Right renal pelvis (tissue), 4 donors: Measurements from ENCODE around the gene GPR75. TPM values are rescaled to one million over a fixed set of nuclear protein-coding genes. Genes with fewer than 3 reads are reported as not detected.

ENCODE experiments used
- DNase-seq, 4 donors: peaks; one replicate each; pipeline ENCODE4 v3.0.0-alpha.2; 2013; ENCODE audit warnings: low read depth in 4 of 4, low spot score in 3 of 4, missing footprints in 1 of 4
- polyA plus RNA-seq, 4 donors: library from polyadenylated mRNA; unstranded; fragments of 120-200 nt; gene quantifications; one replicate each; pipeline ENCODE4 v1.2.1, GENCODE V29; 2013; ENCODE audit not compliant: insufficient read length in 4 of 4

GPR75 gene
- polyA plus RNA-seq, 4 donors: 1.5 to 2.0 (median 1.9) TPM

DNA sequence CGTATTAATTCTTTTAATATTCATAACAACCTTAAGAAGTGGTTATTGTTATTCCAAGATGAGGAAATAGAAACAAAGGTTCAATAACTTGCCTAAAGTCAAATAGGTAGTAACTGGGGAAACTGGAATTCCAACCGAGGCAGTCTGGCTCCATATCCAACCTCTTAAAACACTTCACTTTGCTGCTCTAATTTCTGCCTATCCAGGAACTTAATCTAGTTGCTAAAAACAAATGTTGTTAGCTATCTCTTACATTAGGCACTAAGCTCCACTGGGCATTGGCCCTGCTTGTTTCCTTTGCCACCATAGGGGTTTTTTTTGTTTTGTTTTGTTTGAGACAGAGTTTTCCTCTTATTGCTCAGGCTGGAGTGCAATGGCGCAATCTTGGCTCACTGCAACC, 48.2 kb downstream of the GPR75 start:
- no peak for DNase-seq

Other genes starting within 250 kb of the GPR75 start
- gene CHAC2, start 92.2 kb downstream of the GPR75 start, polyA plus RNA-seq: 1 to 10 TPM; 4.6 to 5.6 (median 5.1) TPM
- gene ASB3, start 73.0 kb downstream of the GPR75 start, polyA plus RNA-seq: 10 to 100 TPM; 26.9 to 32.9 (median 31.9) TPM
- 10 to 100 TPM; 71.0 to 84.5 (median 80.4) TPM for gene ERLEC1, start 72.9 kb downstream of the GPR75 start, polyA plus RNA-seq
- 10 to 100 TPM; 53.1 to 64.6 (median 58.7) TPM for gene PSME4, start 111.0 kb upstream of the GPR75 start, polyA plus RNA-seq